Activated CD8-positive, alpha-beta memory T cell treated with anti-CD3 and anti-CD28 coated beads, Interleukin-2, amount 10 ng/mL, durations not matched to agents 7 days and 5 days (primary cell): ENCODE results near the gene TUBB2A. TPM values are rescaled to one million over a fixed set of nuclear protein-coding genes. Genes with fewer than 3 reads are reported as not detected.
"Not testable (repeated sequence)": the region's sequence is repeated elsewhere in the genome, so short reads cannot be mapped to it uniquely, and the experiment has no call there.

ENCODE experiments used
- ATAC-seq: fragments of 150-1000 bp; cut with Tn5 transposase; one replicate; pipeline ENCODE4 v1.10.0; 2021; ENCODE audit warnings: moderate library complexity
- CTCF ChIA-PET: fragments of 350-600 bp; sonication (Branson Sonifier 250); formaldehyde crosslinking; loops from one replicate; lab custom pipeline; 2021; ENCODE audit warnings: antibody characterized with exemption; lab: Charles Lee
- DNase-seq: peaks from one replicate; pipeline ENCODE4 v3.0.0-alpha.2; 2020
- H3K27ac Mint-ChIP-seq: one replicate; pipeline ENCODE4 v1.8.0; 2021; ENCODE audit warnings: mild to moderate bottlenecking, mixed read lengths
- H3K27me3 Mint-ChIP-seq: one replicate; pipeline ENCODE4 v1.8.0; 2021; ENCODE audit warnings: mixed read lengths
- H3K36me3 Mint-ChIP-seq: one replicate; pipeline ENCODE4 v1.8.0; 2021; ENCODE audit warnings: mild to moderate bottlenecking, mixed read lengths
- H3K4me1 Mint-ChIP-seq: one replicate; pipeline ENCODE4 v1.8.0; 2021; ENCODE audit warnings: mixed read lengths
- H3K4me3 Mint-ChIP-seq: one replicate; pipeline ENCODE4 v1.8.0; 2021; ENCODE audit warnings: mild to moderate bottlenecking, moderate library complexity, mixed read lengths
- H3K9me3 Mint-ChIP-seq: one replicate; pipeline ENCODE4 v1.8.0; 2022; ENCODE audit warnings: low read depth, mixed read lengths
- total RNA-seq, 2 experiments: library from RNA; stranded (reverse); gene quantifications; one replicate each; pipeline ENCODE4 v1.2.3, GENCODE V29; 2021

Gene TUBB2A
- 1 to 10 TPM; 1.3 to 2.0 TPM for total RNA-seq

- peak within 1 kb of the TSS; percentile 70 for H3K4me3 Mint-ChIP-seq
- H3K27me3 Mint-ChIP-seq = peaks cover 53% of the 10 kb centered on the region
- CTCF ChIA-PET = interaction anchor here (0.6 to 1.4 kb wide), 9 partner anchors 19 to 102 kb away, joined by 3 to 7 read pairs (median 4); partner anchors contain the start of gene BPHL
- ATAC-seq (peak; percentile 84), DNase-seq (peak; percentile 81)
- H3K27ac Mint-ChIP-seq = peak within 1 kb of the TSS; percentile 55
- peaks cover 2% of the 10 kb centered on the region for H3K36me3 Mint-ChIP-seq
- H3K9me3 Mint-ChIP-seq = no peaks in the 10 kb centered on the region
- H3K4me1 Mint-ChIP-seq = peaks cover 17% of the 10 kb centered on the region
Observed at GRCh38 chr6:3157131-3157933, at the start of gene TUBB2A. TSS of gene TUBB2A (minus strand) at chr6:3157544. CDS start at chr6:3157463, 81 bp downstream.

GRCh38 chr6:3206339-3207015 lies 49.1 kb upstream of the TUBB2A start:
- H3K4me1 Mint-ChIP-seq = peaks cover 20% of the 10 kb centered on the region
- H3K36me3 Mint-ChIP-seq = peaks cover 1% of the 10 kb centered on the region
- no peak for DNase-seq
- no peak overlapping the region for H3K27ac Mint-ChIP-seq
- peaks cover 3% of the 10 kb centered on the region for H3K9me3 Mint-ChIP-seq
- H3K4me3 Mint-ChIP-seq = no peak overlapping the region
- ATAC-seq = no peak
- CTCF ChIA-PET = no interaction called here
- peaks cover 12% of the 10 kb centered on the region for H3K27me3 Mint-ChIP-seq

- DNase-seq (no peak), ATAC-seq (no peak)
- CTCF ChIA-PET = no interaction called here
- Mint-ChIP-seq H3K4me3 (no peak overlapping the region), H3K4me1 (peaks cover 20% of the 10 kb centered on the region), H3K9me3 (peaks cover 3% of the 10 kb centered on the region), H3K36me3 (peaks cover 1% of the 10 kb centered on the region), H3K27ac (no peak overlapping the region), H3K27me3 (peaks cover 12% of the 10 kb centered on the region)
Observed at GRCh38 chr6:3205913-3206312, 48.6 kb upstream of the TUBB2A start.

- ATAC-seq (no peak), DNase-seq (no peak)
- CTCF ChIA-PET = no interaction called here
- Mint-ChIP-seq H3K27ac (no peak overlapping the region), H3K27me3 (peaks cover 19% of the 10 kb centered on the region), H3K9me3 (peaks cover 3% of the 10 kb centered on the region), H3K4me3 (no peak overlapping the region), H3K36me3 (peaks cover 1% of the 10 kb centered on the region), H3K4me1 (peaks cover 20% of the 10 kb centered on the region)
Observed at GRCh38 chr6:3204921-3205320, 47.6 kb upstream of the TUBB2A start.

- no peak for ATAC-seq
- H3K4me1 Mint-ChIP-seq = peaks cover 3% of the 10 kb centered on the region
- H3K9me3 Mint-ChIP-seq = peaks cover 3% of the 10 kb centered on the region
- CTCF ChIA-PET = interaction anchor here (1.2 kb wide), 1 partner anchor 13 kb away, joined by 3 read pairs; no protein-coding TSS in a partner anchor
- peaks cover 25% of the 10 kb centered on the region for H3K27me3 Mint-ChIP-seq
- DNase-seq = no peak
- no peak overlapping the region for H3K27ac Mint-ChIP-seq
- peaks cover 1% of the 10 kb centered on the region for H3K36me3 Mint-ChIP-seq
- H3K4me3 Mint-ChIP-seq = no peak overlapping the region
Observed at GRCh38 chr6:3202999-3203696, 45.8 kb upstream of the TUBB2A start.

- Mint-ChIP-seq H3K9me3 (peaks cover 3% of the 10 kb centered on the region), H3K27me3 (peaks cover 25% of the 10 kb centered on the region), H3K4me3 (no peak overlapping the region), H3K36me3 (no peaks in the 10 kb centered on the region), H3K27ac (no peak overlapping the region), H3K4me1 (no peaks in the 10 kb centered on the region)
- DNase-seq (no peak), ATAC-seq (no peak)
- CTCF ChIA-PET = no interaction called here
Observed at GRCh38 chr6:3201388-3201787, 44.0 kb upstream of the TUBB2A start.

GRCh38 chr6:3200682-3201081 lies 43.3 kb upstream of the TUBB2A start:
- CTCF ChIA-PET = no interaction called here
- H3K27ac Mint-ChIP-seq = no peak overlapping the region
- DNase-seq (no peak), ATAC-seq (no peak)
- H3K27me3 Mint-ChIP-seq = peaks cover 25% of the 10 kb centered on the region
- H3K4me3 Mint-ChIP-seq = no peak overlapping the region
- peaks cover 3% of the 10 kb centered on the region for H3K9me3 Mint-ChIP-seq
- H3K36me3 Mint-ChIP-seq = no peaks in the 10 kb centered on the region
- no peaks in the 10 kb centered on the region for H3K4me1 Mint-ChIP-seq

- H3K36me3 Mint-ChIP-seq = no peaks in the 10 kb centered on the region
- CTCF ChIA-PET = no interaction called here
- no peak for DNase-seq
- no peak overlapping the region for H3K27ac Mint-ChIP-seq
- H3K27me3 Mint-ChIP-seq = peaks cover 23% of the 10 kb centered on the region
- H3K4me3 Mint-ChIP-seq = no peak overlapping the region
- H3K4me1 Mint-ChIP-seq = no peaks in the 10 kb centered on the region
- ATAC-seq = no peak
- H3K9me3 Mint-ChIP-seq = peaks cover 3% of the 10 kb centered on the region
Observed at GRCh38 chr6:3199382-3199781, 42.0 kb upstream of the TUBB2A start.

- H3K36me3 Mint-ChIP-seq, CTCF ChIA-PET, H3K4me1 Mint-ChIP-seq, H3K9me3 Mint-ChIP-seq, H3K4me3 Mint-ChIP-seq, DNase-seq, ATAC-seq, H3K27ac Mint-ChIP-seq: not testable (repeated sequence)
- peaks cover 14% of the 10 kb centered on the region for H3K27me3 Mint-ChIP-seq
Observed at GRCh38 chr6:3197734-3198133, 40.4 kb upstream of the TUBB2A start.

- no peak overlapping the region for H3K27ac Mint-ChIP-seq
- H3K36me3 Mint-ChIP-seq = no peaks in the 10 kb centered on the region
- no peak overlapping the region for H3K4me3 Mint-ChIP-seq
- no peaks in the 10 kb centered on the region for H3K9me3 Mint-ChIP-seq
- CTCF ChIA-PET = no interaction called here
- DNase-seq (no peak), ATAC-seq (no peak)
- H3K27me3 Mint-ChIP-seq = peaks cover 16% of the 10 kb centered on the region
- no peaks in the 10 kb centered on the region for H3K4me1 Mint-ChIP-seq
Observed at GRCh38 chr6:3196770-3197169, 39.4 kb upstream of the TUBB2A start.

GRCh38 chr6:3195695-3196497 lies 38.6 kb upstream of the TUBB2A start:
- H3K27ac Mint-ChIP-seq = no peak overlapping the region
- peaks cover 17% of the 10 kb centered on the region for H3K27me3 Mint-ChIP-seq
- H3K4me1 Mint-ChIP-seq = no peaks in the 10 kb centered on the region
- H3K4me3 Mint-ChIP-seq = no peak overlapping the region
- H3K9me3 Mint-ChIP-seq = no peaks in the 10 kb centered on the region
- no peak for DNase-seq
- ATAC-seq = no peak
- H3K36me3 Mint-ChIP-seq = no peaks in the 10 kb centered on the region
- CTCF ChIA-PET = no interaction called here

GRCh38 chr6:3195420-3195694 lies 38.0 kb upstream of the TUBB2A start:
- Mint-ChIP-seq H3K36me3 (no peaks in the 10 kb centered on the region), H3K27me3 (peaks cover 15% of the 10 kb centered on the region), H3K27ac (no peak overlapping the region), H3K4me1 (no peaks in the 10 kb centered on the region), H3K4me3 (no peak overlapping the region), H3K9me3 (no peaks in the 10 kb centered on the region)
- CTCF ChIA-PET = no interaction called here
- DNase-seq = no peak
- ATAC-seq = no peak
